ENCODE results near the gene SEMA4C.
A peak's percentile ranks its signal among the peaks of the same experiment; 100 is the strongest.

The SEMA4C gene

DNA sequence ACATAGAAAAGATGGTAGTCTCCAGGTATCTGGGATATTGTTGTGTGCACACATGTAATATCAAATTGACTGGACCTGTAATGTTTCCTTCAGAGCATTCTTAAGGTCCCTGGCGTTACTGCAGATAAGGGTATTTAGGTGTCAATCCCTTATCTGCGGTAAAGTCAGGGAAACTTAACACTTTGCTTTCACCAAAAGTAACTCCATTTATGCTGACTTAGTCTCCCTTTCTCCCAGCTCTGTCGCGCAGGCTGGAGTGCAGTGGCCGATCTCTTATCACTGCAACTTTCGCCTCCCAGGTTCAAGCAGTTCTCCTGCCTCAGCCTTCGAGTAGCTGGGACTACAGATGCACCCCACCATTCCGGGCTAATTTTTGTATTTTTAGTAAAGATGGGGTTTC, 52.0 kb downstream of the SEMA4C start:
- no peak for DNase-seq

DNA sequence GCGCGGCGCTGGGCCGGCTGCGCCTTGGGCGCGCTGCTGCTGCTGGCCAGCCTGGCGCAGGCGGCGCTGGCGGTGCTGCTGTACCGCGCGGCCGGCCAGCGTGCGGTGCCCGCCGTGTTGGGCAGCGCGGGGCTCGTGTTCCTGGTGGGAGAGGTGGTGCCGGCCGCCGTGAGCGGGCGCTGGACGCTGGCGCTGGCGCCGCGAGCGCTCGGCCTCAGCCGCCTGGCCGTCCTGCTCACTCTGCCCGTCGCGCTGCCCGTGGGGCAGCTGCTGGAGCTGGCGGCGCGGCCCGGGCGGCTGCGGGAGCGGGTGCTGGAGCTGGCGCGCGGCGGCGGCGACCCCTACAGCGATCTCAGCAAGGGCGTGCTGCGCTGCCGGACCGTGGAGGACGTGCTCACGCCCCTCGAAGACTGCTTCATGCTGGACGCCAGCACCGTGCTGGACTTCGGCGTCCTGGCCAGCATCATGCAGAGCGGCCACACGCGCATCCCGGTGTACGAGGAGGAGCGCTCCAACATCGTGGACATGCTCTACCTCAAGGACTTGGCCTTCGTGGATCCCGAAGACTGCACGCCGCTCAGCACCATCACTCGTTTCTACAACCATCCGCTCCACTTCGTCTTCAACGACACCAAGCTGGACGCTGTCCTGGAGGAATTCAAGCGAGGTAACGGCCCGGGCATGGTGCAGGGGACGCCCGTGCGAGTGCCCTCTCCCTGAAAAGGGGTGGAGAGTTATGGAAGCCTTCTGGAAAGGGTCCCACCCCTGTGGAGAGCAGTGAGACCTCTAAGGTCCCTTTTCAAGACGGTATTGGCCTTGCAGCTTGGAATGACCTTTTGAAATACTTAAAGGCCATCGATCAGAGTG, 52.8 kb downstream of the SEMA4C start:
- no peak for DNase-seq

- DNase-seq = peak; percentile 92
Observed at GRCh38 chr2:96816127-96816835, 53.6 kb downstream of the SEMA4C start, which contains the start of gene CNNM3. Gene CNNM3, plus strand, starts transcription at chr2:96816268. Its CDS starts 10 bp downstream, at chr2:96816278.

GRCh38 chr2:96815326-96816126, 54.4 kb downstream of the SEMA4C start:
- no peak for DNase-seq

GRCh38 chr2:96813656-96814055, 56.2 kb downstream of the SEMA4C start:
- DNase-seq = no peak

DNA sequence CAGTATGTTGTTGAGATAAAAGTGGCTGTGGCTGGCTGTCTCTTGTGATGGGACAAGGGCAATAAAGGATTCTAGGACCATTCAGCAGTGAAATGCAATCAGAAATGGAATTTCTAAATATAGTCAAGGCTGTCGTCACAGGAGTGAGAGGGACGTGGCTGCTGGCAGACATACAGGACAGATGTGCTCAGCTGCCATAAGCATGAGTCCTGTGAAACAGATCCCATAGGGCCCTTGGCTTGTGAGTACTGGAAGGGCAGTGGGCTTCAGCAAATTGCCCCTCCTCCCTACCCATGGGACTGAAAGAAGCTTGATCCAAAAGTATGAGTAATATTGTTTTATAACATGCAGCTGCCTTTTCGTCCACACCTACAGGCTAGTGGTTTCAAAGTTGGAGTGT, 58.0 kb downstream of the SEMA4C start:
- no peak for DNase-seq

- DNase-seq = no peak
Observed at GRCh38 chr2:96810783-96811192, 59.1 kb downstream of the SEMA4C start.

DNA sequence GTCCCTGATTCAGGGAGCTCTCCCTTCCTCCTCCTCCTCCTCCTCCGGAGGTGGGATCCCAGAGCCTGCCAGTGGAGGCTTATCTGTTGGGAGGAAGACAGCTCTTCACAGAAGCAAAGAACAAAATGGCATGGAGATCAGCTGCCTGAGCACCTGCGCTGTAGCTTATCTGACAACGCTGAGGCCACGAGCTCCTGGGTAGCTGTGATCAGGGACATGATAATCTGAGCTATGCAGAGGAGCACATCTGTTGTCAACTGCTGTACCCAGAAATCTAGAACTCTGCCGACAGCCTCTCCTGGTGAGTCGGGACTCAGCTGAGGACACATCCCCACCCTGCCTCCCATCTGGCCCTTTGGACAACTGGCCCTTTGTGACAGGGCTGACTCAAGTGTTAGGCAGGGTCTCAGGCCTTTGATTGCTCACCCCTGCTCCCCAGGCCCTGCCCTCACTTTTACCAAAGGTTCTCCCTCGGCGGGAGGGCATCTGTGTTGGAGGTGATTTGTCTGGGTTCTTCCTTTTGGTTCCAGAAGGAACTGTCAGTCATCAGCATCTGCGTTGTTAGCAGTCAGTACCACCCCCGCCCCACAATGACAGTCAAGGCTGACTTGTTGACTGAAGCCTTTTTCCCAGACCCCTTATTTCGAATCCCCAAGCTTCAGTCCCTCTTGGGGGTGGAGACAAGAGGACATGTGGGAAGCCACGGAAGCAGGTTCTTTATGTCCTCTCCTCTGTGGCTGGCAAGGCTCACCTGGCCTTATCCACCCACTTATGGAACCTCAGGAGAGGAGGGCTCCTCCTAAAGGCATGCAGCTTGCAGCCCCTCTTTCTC, 59.7 kb downstream of the SEMA4C start:
- no peak for DNase-seq
